ENCODE data around the gene LGALS1. TPM values are rescaled to one million over a fixed set of nuclear protein-coding genes. Genes with fewer than 3 reads are reported as not detected.
"Not testable (repeated sequence)": the region's sequence is repeated elsewhere in the genome, so short reads cannot be mapped to it uniquely, and the experiment has no call there.

The LGALS1 gene
- total RNA-seq, 1 donor from 2014 or later, result 6,925 TPM

- DNase-seq (ENCODE audit: low read depth in 2 of 2), result not testable (repeated sequence)
Measured at GRCh38 chr22:37717235-37717634, 41.8 kb downstream of the LGALS1 start.

GRCh38 chr22:37717746-37718305 is 42.4 kb downstream of the LGALS1 start:
- DNase-seq (ENCODE audit: low read depth in 2 of 2), result not testable (repeated sequence)

- DNase-seq (ENCODE audit: low read depth in 2 of 2), result no peak
Measured at GRCh38 chr22:37725551-37726240, 50.3 kb downstream of the LGALS1 start.

GRCh38 chr22:37726241-37726887 is 50.9 kb downstream of the LGALS1 start:
- no peak for DNase-seq (ENCODE audit: low read depth in 2 of 2)

GRCh38 chr22:37728620-37729019 is 53.2 kb downstream of the LGALS1 start:
- DNase-seq (ENCODE audit: low read depth in 2 of 2), result no peak

Other genes with a start within 250 kb of the LGALS1 start
- under 0.01 TPM in 2 replicates for gene ELFN2, start 248.2 kb upstream of the LGALS1 start, total RNA-seq
- gene MFNG, start 189.3 kb upstream of the LGALS1 start, total RNA-seq, result 97.7 and 197 TPM in 2 replicates
- gene CARD10, start 156.2 kb upstream of the LGALS1 start, total RNA-seq, result 47.9 and 55.6 TPM in 2 replicates
- 6.8 and 14.8 TPM in 2 replicates for gene CDC42EP1, start 115.2 kb upstream of the LGALS1 start, total RNA-seq
- not detected in 2 replicates for gene LGALS2, start 95.5 kb upstream of the LGALS1 start, total RNA-seq
- gene GGA1, start 66.8 kb upstream of the LGALS1 start, total RNA-seq, result 42.0 and 62.8 TPM in 2 replicates
- 0.89 and 1.3 TPM in 2 replicates for gene SH3BP1, start 36.0 kb upstream of the LGALS1 start, total RNA-seq
- 6.7 and 9.2 TPM in 2 replicates for gene PDXP, start 16.9 kb upstream of the LGALS1 start, total RNA-seq
- gene NOL12, start 10.7 kb downstream of the LGALS1 start, total RNA-seq, result 15.9 and 17.6 TPM in 2 replicates
- 95.9 and 142 TPM in 2 replicates for gene TRIOBP, start 21.4 kb downstream of the LGALS1 start, total RNA-seq
- 16.9 and 24.6 TPM in 2 replicates for gene GCAT, start 132.3 kb downstream of the LGALS1 start, total RNA-seq
- gene GALR3, start 147.7 kb downstream of the LGALS1 start, total RNA-seq, result 0.13 TPM in 1 of 2 replicates, not detected in the other
- gene ANKRD54, start 168.7 kb downstream of the LGALS1 start, total RNA-seq, result 20.5 and 23.4 TPM in 2 replicates
- gene EIF3L, start 173.8 kb downstream of the LGALS1 start, total RNA-seq, result 290 and 470 TPM in 2 replicates
- 21.3 and 37.3 TPM in 2 replicates for gene MICALL1, start 230.7 kb downstream of the LGALS1 start, total RNA-seq

Data from dermis microvascular lymphatic vessel endothelial cell (primary cell).